Glutamatergic neuron (in vitro differentiated cells): ENCODE results near the gene CAP1. TPM values are rescaled to one million over a fixed set of nuclear protein-coding genes. Genes with fewer than 3 reads are reported as not detected.
"Not testable (repeated sequence)": the region's sequence is repeated elsewhere in the genome, so short reads cannot be mapped to it uniquely, and the experiment has no call there.

Experiments
- DNase-seq: peaks from one replicate; pipeline ENCODE4 v3.0.0; 2022
- H3K27ac Mint-ChIP-seq: one replicate; pipeline ENCODE4 v1.8.0; 2020; ENCODE audit warnings: mild to moderate bottlenecking, mixed read lengths, inconsistent platforms; ENCODE audit not compliant: unreplicated experiment
- H3K27me3 Mint-ChIP-seq: one replicate; pipeline ENCODE4 v1.8.0; 2020; ENCODE audit warnings: mild to moderate bottlenecking, moderate library complexity, mixed read lengths, inconsistent platforms; ENCODE audit not compliant: unreplicated experiment
- H3K36me3 Mint-ChIP-seq: one replicate; pipeline ENCODE4 v1.8.0; 2020; ENCODE audit warnings: mild to moderate bottlenecking, mixed read lengths, inconsistent platforms; ENCODE audit not compliant: unreplicated experiment
- H3K4me1 Mint-ChIP-seq: one replicate; pipeline ENCODE4 v1.8.0; 2020; ENCODE audit warnings: mild to moderate bottlenecking, low read depth, mixed read lengths, inconsistent platforms; ENCODE audit not compliant: unreplicated experiment
- H3K4me3 Mint-ChIP-seq: one replicate; pipeline ENCODE4 v1.8.0; 2020; ENCODE audit warnings: mild to moderate bottlenecking, mixed read lengths, inconsistent platforms; ENCODE audit not compliant: unreplicated experiment
- H3K9me3 Mint-ChIP-seq: one replicate; pipeline ENCODE4 v1.8.0; 2020; ENCODE audit warnings: mild to moderate bottlenecking, moderate library complexity, mixed read lengths, inconsistent platforms; ENCODE audit not compliant: unreplicated experiment
- CTCF ChIP-seq: fragments of 200-600 bp; sonication (generic); IDR thresholded peaks from one replicate; pipeline ENCODE4 v1.5.0; 2021; ENCODE audit not compliant: partially characterized antibody, unreplicated experiment
- total RNA-seq: library from RNA; stranded (reverse); fragmentation: NEBNext Ultra II Directional; extraction: Animal tissue kit (Norgen Biotek cat#: 25700); gene quantifications from one replicate; pipeline ENCODE4 v1.2.1, GENCODE V29; 2021; ENCODE audit not compliant: unreplicated experiment

Gene CAP1
- total RNA-seq, 1 donor from 2014 or later: 293 TPM

- H3K36me3 Mint-ChIP-seq: no peaks in the 10 kb centered on the region
- H3K9me3 Mint-ChIP-seq: no peaks in the 10 kb centered on the region
- no peak for TF ChIP-seq CTCF
- no peaks in the 10 kb centered on the region for H3K4me1 Mint-ChIP-seq
- H3K27ac Mint-ChIP-seq: no peak overlapping the region
- DNase-seq: no peak
- no peaks in the 10 kb centered on the region for H3K27me3 Mint-ChIP-seq
- H3K4me3 Mint-ChIP-seq: no peak overlapping the region
These were observed 9.9 kb upstream of the CAP1 start for GRCh38 chr1:40030528-40031135.

- TF ChIP-seq CTCF: peak; percentile 70
- no peak overlapping the region for H3K27ac Mint-ChIP-seq
- peaks cover 2% of the 10 kb centered on the region for H3K4me1 Mint-ChIP-seq
- peak; percentile 63 for DNase-seq
- no peaks in the 10 kb centered on the region for H3K9me3 Mint-ChIP-seq
- no peak overlapping the region for H3K4me3 Mint-ChIP-seq
- H3K36me3 Mint-ChIP-seq: no peaks in the 10 kb centered on the region
- H3K27me3 Mint-ChIP-seq: no peaks in the 10 kb centered on the region
These were observed 8.2 kb upstream of the CAP1 start for GRCh38 chr1:40032240-40032891.

GRCh38 chr1:40034869-40035268 lies 5.7 kb upstream of the CAP1 start:
- H3K27me3 Mint-ChIP-seq: peaks cover 2% of the 10 kb centered on the region
- peaks cover 5% of the 10 kb centered on the region for H3K4me1 Mint-ChIP-seq
- no peaks in the 10 kb centered on the region for H3K36me3 Mint-ChIP-seq
- peaks cover 5% of the 10 kb centered on the region for H3K9me3 Mint-ChIP-seq
- no peak overlapping the region for H3K4me3 Mint-ChIP-seq
- no peak overlapping the region for H3K27ac Mint-ChIP-seq
- no peak for DNase-seq
- TF ChIP-seq CTCF: no peak

- Mint-ChIP-seq H3K4me1 (peaks cover 6% of the 10 kb centered on the region), H3K27ac (no peak overlapping the region), H3K36me3 (no peaks in the 10 kb centered on the region), H3K9me3 (peaks cover 7% of the 10 kb centered on the region), H3K27me3 (peaks cover 2% of the 10 kb centered on the region), H3K4me3 (no peak overlapping the region)
- no peak for DNase-seq
- no peak for TF ChIP-seq CTCF
These were observed 4.0 kb upstream of the CAP1 start for GRCh38 chr1:40036574-40036973.

GRCh38 chr1:40037254-40037653 lies 3.3 kb upstream of the CAP1 start:
- peaks cover 12% of the 10 kb centered on the region for H3K4me1 Mint-ChIP-seq
- H3K9me3 Mint-ChIP-seq, H3K27me3 Mint-ChIP-seq, H3K4me3 Mint-ChIP-seq, H3K27ac Mint-ChIP-seq, H3K36me3 Mint-ChIP-seq, DNase-seq: not testable (repeated sequence)
